Gastroesophageal sphincter (tissue), 4 donors: ENCODE results near the gene MEF2A. TPM values are rescaled to one million over a fixed set of nuclear protein-coding genes. Genes with fewer than 3 reads are reported as not detected.
"Not testable (repeated sequence)": the region's sequence is repeated elsewhere in the genome, so short reads cannot be mapped to it uniquely, and the experiment has no call there.

ENCODE experiments used
- ATAC-seq: fragments of 150-250 bp; one replicate; pipeline ENCODE4 v1.9.1; 2016; ENCODE audit warnings: mild to moderate bottlenecking, moderate library complexity
- H3K27ac ChIP-seq, 4 donors: fragments of 200-600 bp; sonication (generic) in 3 of 4; 1 replicate in 3 of 4; 2 replicates in 1 of 4; pipeline ENCODE4 v1.5.1; 2016 to 2019
- H3K27me3 ChIP-seq: fragments of 200-600 bp; sonication (generic); one replicate; pipeline ENCODE4 v1.5.1; 2019
- H3K36me3 ChIP-seq, 2 donors: fragments of 200-600 bp; sonication (generic); one replicate each; pipeline ENCODE4 v1.5.1; 2019; ENCODE audit warnings: control low read depth in 1 of 2
- H3K4me1 ChIP-seq, 3 donors: fragments of 200-600 bp; sonication (generic); 1 replicate in 2 of 3; 2 replicates in 1 of 3; pipeline ENCODE4 v1.5.1; 2016 to 2019; ENCODE audit warnings: control low read depth in 2 of 3
- H3K4me3 ChIP-seq, 2 donors: fragments of 200-600 bp; sonication (generic); one replicate each; pipeline ENCODE4 v1.5.1; 2019; ENCODE audit warnings: mild to moderate bottlenecking in 1 of 2, moderate library complexity in 1 of 2
- H3K9me3 ChIP-seq, 3 donors: fragments of 200-600 bp; sonication (generic); one replicate each; pipeline ENCODE4 v1.5.1; 2017 to 2019; ENCODE audit warnings: control low read depth in 2 of 3
- CTCF ChIP-seq, 4 experiments: fragments of 200-600 bp in 2 of 4; fragments of 450-650 bp in 2 of 4; sonication (generic) in 1 of 4; IDR thresholded peaks; one replicate each; pipeline ENCODE4 v1.5.1; 2017 to 2019; ENCODE audit warnings: antibody characterized with exemption in 4 of 4, mild to moderate bottlenecking in 2 of 4, moderate library complexity in 2 of 4
- EP300 ChIP-seq: sonication (generic); formaldehyde crosslinking; IDR thresholded peaks from one replicate; pipeline ENCODE4 v1.6.1; 2017; ENCODE audit warnings: antibody characterized with exemption, mild to moderate bottlenecking
- POLR2A ChIP-seq, 2 donors: fragments of 450-650 bp; IDR thresholded peaks; one replicate each; pipeline ENCODE4 v1.6.1; 2017; ENCODE audit warnings: antibody characterized with exemption in 2 of 2, mild to moderate bottlenecking in 2 of 2, moderate library complexity in 1 of 2
- POLR2AphosphoS5 ChIP-seq: sonication (generic); formaldehyde crosslinking; IDR thresholded peaks from one replicate; pipeline ENCODE4 v1.6.1; 2017; ENCODE audit warnings: antibody characterized with exemption
- WGBS, 2 donors: methylation state at CpG; one replicate each; pipeline ENCODE4 v1.1.5; 2018; ENCODE audit warnings: low coverage in 1 of 2; 5-methylcytosine and 5-hydroxymethylcytosine counted together
- total RNA-seq, 4 donors: library from RNA; depleted of rRNA; stranded (reverse); fragments of >200 nt; gene quantifications; one replicate each; pipeline ENCODE4 v1.1.0, GENCODE V29; 2016

MEF2A gene
- total RNA-seq, 4 donors from 2014 or later, result 68.8 to 133 (median 95.7) TPM

- no peaks in the 10 kb centered on the region for H3K27me3 ChIP-seq
- TF ChIP-seq POLR2AphosphoS5, result no peak
- TF ChIP-seq CTCF (IDR thresholded peaks at IDR 0.05), result no peak
- no peak for TF ChIP-seq POLR2A (IDR thresholded peaks at IDR 0.05)
- no peak for TF ChIP-seq EP300
- no peak for ATAC-seq
These were observed 92.2 kb downstream of the MEF2A start for GRCh38 chr15:99657996-99658395.

GRCh38 chr15:99662903-99663302 is 97.1 kb downstream of the MEF2A start:
- Histone ChIP-seq H3K36me3 (peaks cover 0 to 15% of the 10 kb centered on the region in 2 donors), H3K27ac (no peak overlapping the region), H3K4me3 (no peak overlapping the region), H3K27me3 (no peaks in the 10 kb centered on the region), H3K9me3 (no peaks in the 10 kb centered on the region), H3K4me1 (no peaks in the 10 kb centered on the region)
- no peak for TF ChIP-seq POLR2AphosphoS5
- no peak for TF ChIP-seq CTCF (IDR thresholded peaks at IDR 0.05)
- TF ChIP-seq POLR2A (IDR thresholded peaks at IDR 0.05), result no peak
- no peak for TF ChIP-seq EP300
- no peak for ATAC-seq
- WGBS, 2 donors, result 61 to 80% methylated on average over 2 of the region's 2 CpGs

More at GRCh38 chr15:99657996-99658395, 92.2 kb downstream of the MEF2A start:
- no peak overlapping the region for H3K27ac ChIP-seq
- no peak overlapping the region for H3K4me3 ChIP-seq
- H3K4me1 ChIP-seq, result no peaks in the 10 kb centered on the region
- H3K9me3 ChIP-seq, result no peaks in the 10 kb centered on the region
- WGBS, 2 donors, result 89 to 91% methylated on average over 2 of the region's 2 CpGs
- H3K36me3 ChIP-seq, result peaks cover 0 to 15% of the 10 kb centered on the region in 2 donors

GRCh38 chr15:99666073-99666472 is 100.3 kb downstream of the MEF2A start:
- not testable (repeated sequence) for H3K4me3 ChIP-seq, H3K36me3 ChIP-seq, H3K27ac ChIP-seq, H3K27me3 ChIP-seq, ATAC-seq, H3K9me3 ChIP-seq
- 94 to 98% methylated on average over 6 of the region's 6 CpGs for WGBS, 2 donors
- H3K4me1 ChIP-seq, result peaks cover 0 to 16% (median 3%) of the 10 kb centered on the region in 3 donors

GRCh38 chr15:99668533-99669182 is 102.9 kb downstream of the MEF2A start:
- H3K4me1 ChIP-seq, result peaks cover 0 to 25% (median 3%) of the 10 kb centered on the region in 3 donors
- no peak for TF ChIP-seq CTCF (IDR thresholded peaks at IDR 0.05)
- no peak for TF ChIP-seq POLR2AphosphoS5
- no peak for TF ChIP-seq POLR2A (IDR thresholded peaks at IDR 0.05)
- no peak for TF ChIP-seq EP300
- H3K36me3 ChIP-seq, result peaks cover 0 to 9% of the 10 kb centered on the region in 2 donors
- ATAC-seq, result no peak
- 75 to 87% methylated on average over 1 to 2 of the region's 2 CpGs for WGBS, 2 donors
- H3K27me3 ChIP-seq, result no peaks in the 10 kb centered on the region
- peak overlapping the region in 2 of 4 donors; percentile 20 to 29 for H3K27ac ChIP-seq
- no peaks in the 10 kb centered on the region for H3K9me3 ChIP-seq
- H3K4me3 ChIP-seq, result no peak overlapping the region

GRCh38 chr15:99669250-99669649 is 103.5 kb downstream of the MEF2A start:
- Histone ChIP-seq H3K36me3 (peaks cover 0 to 12% of the 10 kb centered on the region in 2 donors), H3K9me3 (no peaks in the 10 kb centered on the region), H3K27me3 (no peaks in the 10 kb centered on the region), H3K4me3 (no peak overlapping the region), H3K27ac (peak overlapping the region in 2 of 4 donors; percentile 20 to 29), H3K4me1 (peaks cover 0 to 25% (median 3%) of the 10 kb centered on the region in 3 donors)
- TF ChIP-seq POLR2A (IDR thresholded peaks at IDR 0.05) (no peak), EP300 (no peak), POLR2AphosphoS5 (no peak), CTCF (IDR thresholded peaks at IDR 0.05) (no peak)
- 67 to 72% methylated on average over 1 of the region's 1 CpG for WGBS, 2 donors
- ATAC-seq, result no peak
